ENCODE data around the gene ZNF438. TPM values are rescaled to one million over a fixed set of nuclear protein-coding genes. Genes with fewer than 3 reads are reported as not detected.

The ZNF438 gene
- total RNA-seq, 1 experiment from 2014 or later, result 2.0 TPM

DNA sequence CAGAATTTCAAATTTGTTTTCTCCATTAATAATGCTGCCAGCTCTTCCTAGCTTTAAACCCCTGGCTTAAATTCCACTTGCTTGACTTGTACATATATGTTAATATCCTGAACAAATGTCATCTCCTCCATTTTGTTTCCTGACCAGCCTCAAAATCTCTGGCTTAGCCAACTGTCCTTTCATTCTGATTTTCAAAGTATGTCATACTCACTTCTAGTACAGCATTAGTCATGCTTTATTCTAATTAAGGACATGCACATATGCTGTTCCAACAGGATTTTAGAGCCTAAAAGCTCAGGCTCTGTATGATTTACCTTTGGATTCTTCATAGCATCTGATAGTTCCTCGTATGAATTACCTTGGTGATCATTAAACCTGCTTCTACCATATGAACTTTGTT lies 158.3 kb downstream of the ZNF438 start:
- H3K4me1 ChIP-seq (ENCODE audit: control insufficient read depth, insufficient read depth, low read length), result no peaks in the 10 kb centered on the region
- intact Hi-C loops (cut with micrococcal nuclease; ENCODE audit: unreplicated experiment) (no loop called here), in situ Hi-C loops (cut with HindIII; ENCODE audit: low pct_unique_long_range_greater_than_20kb, low sequenced_read_pairs) (no loop called here)
- BruUV-seq (replicated peaks), result no TSS peak
- no peak overlapping the region for H3K27ac ChIP-seq (ENCODE audit: low read length)
- H3K36me3 ChIP-seq (ENCODE audit: control insufficient read depth, insufficient read depth, low read length), result no peaks in the 10 kb centered on the region
- ATAC-seq, result no peak
- ChIA-PET CTCF (no interaction called here), POLR2A (no interaction called here)
- H3K9me3 ChIP-seq (ENCODE audit: control insufficient read depth, insufficient read depth, low read depth, low read length), result no peaks in the 10 kb centered on the region
- DNase-seq (ENCODE audit: low read depth, low spot score), result no peak
- H3K27me3 ChIP-seq (ENCODE audit: control insufficient read depth, insufficient read depth, low read length), result no peaks in the 10 kb centered on the region
- TF ChIP-seq, protein P1, sequence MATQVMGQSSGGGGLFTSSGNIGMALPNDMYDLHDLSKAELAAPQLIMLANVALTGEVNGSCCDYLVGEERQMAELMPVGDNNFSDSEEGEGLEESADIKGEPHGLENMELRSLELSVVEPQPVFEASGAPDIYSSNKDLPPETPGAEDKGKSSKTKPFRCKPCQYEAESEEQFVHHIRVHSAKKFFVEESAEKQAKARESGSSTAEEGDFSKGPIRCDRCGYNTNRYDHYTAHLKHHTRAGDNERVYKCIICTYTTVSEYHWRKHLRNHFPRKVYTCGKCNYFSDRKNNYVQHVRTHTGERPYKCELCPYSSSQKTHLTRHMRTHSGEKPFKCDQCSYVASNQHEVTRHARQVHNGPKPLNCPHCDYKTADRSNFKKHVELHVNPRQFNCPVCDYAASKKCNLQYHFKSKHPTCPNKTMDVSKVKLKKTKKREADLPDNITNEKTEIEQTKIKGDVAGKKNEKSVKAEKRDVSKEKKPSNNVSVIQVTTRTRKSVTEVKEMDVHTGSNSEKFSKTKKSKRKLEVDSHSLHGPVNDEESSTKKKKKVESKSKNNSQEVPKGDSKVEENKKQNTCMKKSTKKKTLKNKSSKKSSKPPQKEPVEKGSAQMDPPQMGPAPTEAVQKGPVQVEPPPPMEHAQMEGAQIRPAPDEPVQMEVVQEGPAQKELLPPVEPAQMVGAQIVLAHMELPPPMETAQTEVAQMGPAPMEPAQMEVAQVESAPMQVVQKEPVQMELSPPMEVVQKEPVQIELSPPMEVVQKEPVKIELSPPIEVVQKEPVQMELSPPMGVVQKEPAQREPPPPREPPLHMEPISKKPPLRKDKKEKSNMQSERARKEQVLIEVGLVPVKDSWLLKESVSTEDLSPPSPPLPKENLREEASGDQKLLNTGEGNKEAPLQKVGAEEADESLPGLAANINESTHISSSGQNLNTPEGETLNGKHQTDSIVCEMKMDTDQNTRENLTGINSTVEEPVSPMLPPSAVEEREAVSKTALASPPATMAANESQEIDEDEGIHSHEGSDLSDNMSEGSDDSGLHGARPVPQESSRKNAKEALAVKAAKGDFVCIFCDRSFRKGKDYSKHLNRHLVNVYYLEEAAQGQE (IDR thresholded peaks at IDR 0.05; ENCODE audit: insufficient read depth in 1 of 2, low read depth in 2 of 2, low read length in 1 of 2), result no peak
- TF ChIP-seq POLR2AphosphoS5 (IDR thresholded peaks at IDR 0.05; ENCODE audit: low read depth, low read length) (no peak), TCF7L2 (IDR thresholded peaks at IDR 0.05; ENCODE audit: low read depth, low read length) (no peak), SIN3A (IDR thresholded peaks at IDR 0.05; ENCODE audit: borderline replicate concordance, insufficient read depth, low read depth, low read length) (no peak)
- TF ChIP-seq, protein P2, sequence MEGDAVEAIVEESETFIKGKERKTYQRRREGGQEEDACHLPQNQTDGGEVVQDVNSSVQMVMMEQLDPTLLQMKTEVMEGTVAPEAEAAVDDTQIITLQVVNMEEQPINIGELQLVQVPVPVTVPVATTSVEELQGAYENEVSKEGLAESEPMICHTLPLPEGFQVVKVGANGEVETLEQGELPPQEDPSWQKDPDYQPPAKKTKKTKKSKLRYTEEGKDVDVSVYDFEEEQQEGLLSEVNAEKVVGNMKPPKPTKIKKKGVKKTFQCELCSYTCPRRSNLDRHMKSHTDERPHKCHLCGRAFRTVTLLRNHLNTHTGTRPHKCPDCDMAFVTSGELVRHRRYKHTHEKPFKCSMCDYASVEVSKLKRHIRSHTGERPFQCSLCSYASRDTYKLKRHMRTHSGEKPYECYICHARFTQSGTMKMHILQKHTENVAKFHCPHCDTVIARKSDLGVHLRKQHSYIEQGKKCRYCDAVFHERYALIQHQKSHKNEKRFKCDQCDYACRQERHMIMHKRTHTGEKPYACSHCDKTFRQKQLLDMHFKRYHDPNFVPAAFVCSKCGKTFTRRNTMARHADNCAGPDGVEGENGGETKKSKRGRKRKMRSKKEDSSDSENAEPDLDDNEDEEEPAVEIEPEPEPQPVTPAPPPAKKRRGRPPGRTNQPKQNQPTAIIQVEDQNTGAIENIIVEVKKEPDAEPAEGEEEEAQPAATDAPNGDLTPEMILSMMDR (IDR thresholded peaks at IDR 0.05), result no peak
- no peak overlapping the region for H3K4me3 ChIP-seq (ENCODE audit: low read depth in 2 of 2, low read length in 2 of 2)

DNA sequence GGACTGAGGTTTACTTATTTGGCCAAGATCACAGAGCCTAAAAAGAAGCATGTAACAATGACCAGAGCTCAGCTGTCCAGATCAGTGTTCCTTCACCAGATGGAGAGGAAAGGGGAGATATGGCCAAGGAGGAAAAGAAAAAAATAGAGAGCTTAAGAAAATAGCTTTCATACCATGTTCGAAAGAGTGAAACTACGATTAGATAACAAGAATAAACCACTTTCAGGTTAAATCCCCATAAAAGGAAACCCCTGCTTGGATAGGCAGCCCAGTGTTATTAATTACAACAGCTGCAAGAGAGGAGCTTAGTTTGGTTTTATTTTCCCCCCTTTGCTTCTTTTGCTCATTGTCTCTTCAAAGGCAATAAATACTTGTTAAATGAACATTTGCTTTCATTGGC lies 160.8 kb downstream of the ZNF438 start:
- ChIA-PET CTCF (no interaction called here), POLR2A (no interaction called here)
- no peaks in the 10 kb centered on the region for H3K27me3 ChIP-seq (ENCODE audit: control insufficient read depth, insufficient read depth, low read length)
- no peaks in the 10 kb centered on the region for H3K4me1 ChIP-seq (ENCODE audit: control insufficient read depth, insufficient read depth, low read length)
- DNase-seq (ENCODE audit: low read depth, low spot score), result no peak
- no peak overlapping the region for H3K4me3 ChIP-seq (ENCODE audit: low read depth in 2 of 2, low read length in 2 of 2)
- no TSS peak for BruUV-seq (replicated peaks)
- TF ChIP-seq SIN3A (IDR thresholded peaks at IDR 0.05; ENCODE audit: borderline replicate concordance, insufficient read depth, low read depth, low read length) (no peak), POLR2AphosphoS5 (IDR thresholded peaks at IDR 0.05; ENCODE audit: low read depth, low read length) (no peak), TCF7L2 (IDR thresholded peaks at IDR 0.05; ENCODE audit: low read depth, low read length) (no peak)
- TF ChIP-seq, protein P2 (IDR thresholded peaks at IDR 0.05), result no peak
- TF ChIP-seq, protein P1 (IDR thresholded peaks at IDR 0.05; ENCODE audit: insufficient read depth in 1 of 2, low read depth in 2 of 2, low read length in 1 of 2), result no peak
- H3K9me3 ChIP-seq (ENCODE audit: control insufficient read depth, insufficient read depth, low read depth, low read length), result no peaks in the 10 kb centered on the region
- H3K27ac ChIP-seq (ENCODE audit: low read length), result no peak overlapping the region
- intact Hi-C loops (cut with micrococcal nuclease; ENCODE audit: unreplicated experiment), result no loop called here
- in situ Hi-C loops (cut with HindIII; ENCODE audit: low pct_unique_long_range_greater_than_20kb, low sequenced_read_pairs), result no loop called here
- no peaks in the 10 kb centered on the region for H3K36me3 ChIP-seq (ENCODE audit: control insufficient read depth, insufficient read depth, low read length)
- no peak for ATAC-seq

All from Panc1 (cell line).